NCI-H82 (cell line): Measurements from ENCODE around the gene CDK11B.
A peak's percentile ranks its signal among the peaks of the same experiment; 100 is the strongest.
"Not testable (repeated sequence)": the region's sequence is repeated elsewhere in the genome, so short reads cannot be mapped to it uniquely, and the experiment has no call there.

Source experiments
- DNase-seq: peaks from one replicate; lab custom pipeline; 2025; lab: John Stamatoyannopoulos, UW

Gene CDK11B

GRCh38 chr1:1599935-1600860 is 58.6 kb downstream of the CDK11B start, which contains the start of gene FNDC10:
TSS of gene FNDC10 (minus strand) at chr1:1600135. CDS start at chr1:1600015, 120 bp downstream.
- DNase-seq = peak; percentile 49

GRCh38 chr1:1599030-1599934 is 59.5 kb downstream of the CDK11B start:
- DNase-seq = peak; percentile 61

DNA sequence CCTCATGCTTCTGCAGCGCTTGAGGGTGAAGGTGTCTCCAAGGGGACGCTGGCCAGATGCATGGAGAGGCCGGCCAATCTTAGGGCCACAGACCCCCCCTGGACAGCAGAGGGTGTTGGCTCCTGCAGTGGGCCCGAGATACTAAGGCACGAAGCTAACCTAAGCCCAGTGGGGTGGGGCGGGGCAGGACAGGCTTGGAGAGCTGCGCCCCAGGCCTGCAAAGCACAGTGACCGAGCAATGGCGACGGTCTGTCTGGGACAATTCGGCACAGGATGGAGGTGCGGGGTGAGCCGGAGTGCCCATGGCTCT is 60.1 kb downstream of the CDK11B start:
- DNase-seq = no peak

- no peak for DNase-seq
These were observed 60.6 kb downstream of the CDK11B start for GRCh38 chr1:1598051-1598719.

GRCh38 chr1:1597275-1597930 is 61.4 kb downstream of the CDK11B start:
- DNase-seq = peak; percentile 62

GRCh38 chr1:1596493-1597274 is 62.1 kb downstream of the CDK11B start:
- no peak for DNase-seq

- DNase-seq = not testable (repeated sequence)
These were observed 63.5 kb downstream of the CDK11B start for GRCh38 chr1:1595341-1595740.

- peak; percentile 72 for DNase-seq
These were observed 64.1 kb downstream of the CDK11B start for GRCh38 chr1:1594602-1595260.

DNA sequence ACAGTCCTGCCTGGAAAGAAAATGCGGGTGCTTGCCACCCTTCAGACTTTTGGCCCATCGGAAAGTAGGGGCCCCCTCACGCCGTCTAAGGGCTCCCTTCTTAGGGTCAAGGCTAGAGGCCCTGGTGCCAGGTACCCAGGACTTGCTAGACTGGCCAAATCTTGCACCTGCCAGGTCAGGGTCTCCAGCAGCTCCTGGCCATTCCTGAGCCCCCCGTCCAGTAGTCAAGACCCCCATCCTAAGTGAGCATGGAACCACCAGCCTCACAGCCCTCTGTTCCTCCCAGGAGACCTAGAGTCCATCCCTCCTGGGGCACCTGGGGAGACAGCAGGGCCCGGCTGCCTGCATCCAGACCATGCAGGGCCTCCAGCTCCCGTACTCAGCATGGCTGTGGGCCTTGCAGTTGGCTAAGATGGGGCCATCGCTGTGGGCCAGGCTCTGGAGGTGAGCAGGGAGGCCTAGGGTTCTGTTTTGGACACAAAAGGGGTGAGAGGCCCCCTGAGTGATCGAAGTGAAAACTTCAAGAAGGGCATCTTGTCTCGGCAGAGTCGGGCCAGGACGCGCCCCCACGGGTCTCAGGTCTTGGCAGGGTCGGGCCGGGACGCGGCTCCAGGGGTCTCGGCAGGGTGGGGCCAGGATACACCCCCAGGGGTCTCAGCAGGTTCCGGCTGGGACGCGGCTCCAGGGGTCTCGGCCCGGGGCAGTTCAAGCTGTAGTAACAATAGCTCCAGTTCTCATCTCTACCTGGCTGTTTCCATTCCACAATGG is 64.8 kb downstream of the CDK11B start:
- no peak for DNase-seq

DNA sequence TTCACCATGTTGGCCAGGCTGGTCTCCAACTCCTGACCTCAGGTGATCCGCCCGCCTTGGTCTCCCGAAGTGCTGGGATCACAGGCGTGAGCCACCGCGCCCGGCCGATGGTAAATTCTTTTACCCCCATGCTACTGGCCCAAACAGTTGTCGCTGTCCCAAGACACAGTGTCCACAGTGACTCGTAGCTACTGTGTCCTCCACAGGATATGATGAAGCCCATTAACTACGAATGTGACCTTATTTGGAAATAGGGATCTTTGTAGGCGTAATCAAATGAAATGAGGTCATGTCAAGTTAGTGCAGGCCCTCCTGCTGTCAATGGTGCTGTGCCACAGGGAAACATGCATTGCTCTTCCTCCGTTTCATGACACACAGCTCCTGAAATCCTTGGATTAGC is 67.4 kb downstream of the CDK11B start:
- peak; percentile 62 for DNase-seq
